ENCODE measurements around the gene C12orf60. TPM values are rescaled to one million over a fixed set of nuclear protein-coding genes. Genes with fewer than 3 reads are reported as not detected.

The C12orf60 gene
- total and polyA plus RNA-seq, 2 experiments from 2014 or later, result 1.2 TPM

- Histone ChIP-seq H3K79me2 (ENCODE audit: insufficient read depth) (peaks cover 20% of the 10 kb centered on the region), H3K4me2 (ENCODE audit: unreplicated experiment) (peak overlapping the region; percentile 93), H3K4me3 (peak overlapping the region; percentile 87), H3K9me2 (ENCODE audit: insufficient read depth) (no peaks in the 10 kb centered on the region), H3K9ac (peak overlapping the region; percentile 89), H3K4me1 (ENCODE audit: insufficient read depth) (peaks cover 25% of the 10 kb centered on the region), H3K9me3 (ENCODE audit: low read depth) (no peaks in the 10 kb centered on the region), H3F3A (ENCODE audit: insufficient read depth) (peaks cover 28% of the 10 kb centered on the region), H3K27me3 (replicated peaks; ENCODE audit: insufficient read depth) (no peaks in the 10 kb centered on the region), H3K36me3 (ENCODE audit: low read depth) (no peaks in the 10 kb centered on the region), H2AFZ (peak overlapping the region; percentile 85; the same call in 1 of the 2 replicates), H3K27ac (peak overlapping the region; percentile 87), H4K20me1 (ENCODE audit: insufficient read depth) (no peaks in the 10 kb centered on the region)
- 65 to 68% methylated on average over 5 of the region's 5 CpGs for WGBS, 2 experiments (ENCODE audit: low coverage in 1 of 2, low lambda C conversion rate in 2 of 2, missing lambda C conversion rate in 2 of 2)
- peak; percentile 51 for DNase-seq
- in situ Hi-C loops (cut with MboI), result no loop called here
- no peak for TF ChIP-seq EZH2 (IDR thresholded peaks at IDR 0.05; ENCODE audit: insufficient read depth, poor library complexity, severe bottlenecking)
- TF ChIP-seq EZH2phosphoT487 (IDR thresholded peaks at IDR 0.05; ENCODE audit: insufficient read depth, low read depth), result no peak
Measured at GRCh38 chr12:14776236-14776961, 27.1 kb upstream of the C12orf60 start.

GRCh38 chr12:14777271-14777670 is 26.2 kb upstream of the C12orf60 start:
- H3K79me2 ChIP-seq (ENCODE audit: insufficient read depth), result peaks cover 20% of the 10 kb centered on the region
- H4K20me1 ChIP-seq (ENCODE audit: insufficient read depth), result no peaks in the 10 kb centered on the region
- no peaks in the 10 kb centered on the region for H3K36me3 ChIP-seq (ENCODE audit: low read depth)
- H3K9ac ChIP-seq, result no peak overlapping the region
- H3K27ac ChIP-seq, result no peak overlapping the region
- H3K4me2 ChIP-seq (ENCODE audit: unreplicated experiment), result peak overlapping the region; percentile 39
- H2AFZ ChIP-seq, result no peak overlapping the region
- in situ Hi-C loops (cut with MboI), result no loop called here
- peaks cover 29% of the 10 kb centered on the region for H3F3A ChIP-seq (ENCODE audit: insufficient read depth)
- DNase-seq, result peak; percentile 44
- H3K27me3 ChIP-seq (replicated peaks; ENCODE audit: insufficient read depth), result no peaks in the 10 kb centered on the region
- WGBS, 2 experiments (ENCODE audit: low coverage in 1 of 2, low lambda C conversion rate in 2 of 2, missing lambda C conversion rate in 2 of 2), result 50 to 52% methylated on average over 3 of the region's 3 CpGs
- TF ChIP-seq EZH2 (IDR thresholded peaks at IDR 0.05; ENCODE audit: insufficient read depth, poor library complexity, severe bottlenecking) (no peak), EZH2phosphoT487 (IDR thresholded peaks at IDR 0.05; ENCODE audit: insufficient read depth, low read depth) (no peak)
- H3K9me3 ChIP-seq (ENCODE audit: low read depth), result no peaks in the 10 kb centered on the region
- peaks cover 22% of the 10 kb centered on the region for H3K4me1 ChIP-seq (ENCODE audit: insufficient read depth)
- no peaks in the 10 kb centered on the region for H3K9me2 ChIP-seq (ENCODE audit: insufficient read depth)
- H3K4me3 ChIP-seq, result no peak overlapping the region

GRCh38 chr12:14779834-14780233 is 23.6 kb upstream of the C12orf60 start:
- 97 to 99% methylated on average over 2 of the region's 2 CpGs for WGBS, 2 experiments (ENCODE audit: low coverage in 1 of 2, low lambda C conversion rate in 2 of 2, missing lambda C conversion rate in 2 of 2)
- in situ Hi-C loops (cut with MboI), result no loop called here
- no peak overlapping the region for H3K27ac ChIP-seq
- no peak for DNase-seq
- no peak overlapping the region for H3K4me2 ChIP-seq (ENCODE audit: unreplicated experiment)
- H4K20me1 ChIP-seq (ENCODE audit: insufficient read depth), result no peaks in the 10 kb centered on the region
- H3F3A ChIP-seq (ENCODE audit: insufficient read depth), result peaks cover 37% of the 10 kb centered on the region
- H3K36me3 ChIP-seq (ENCODE audit: low read depth), result peaks cover 8% of the 10 kb centered on the region; the same call in 1 of the 2 replicates
- no peaks in the 10 kb centered on the region for H3K27me3 ChIP-seq (replicated peaks; ENCODE audit: insufficient read depth)
- no peak overlapping the region for H3K9ac ChIP-seq
- 0 out of 2 replicates have a peak overlapping the region, but pooled peaks have one; percentile 52 for H2AFZ ChIP-seq
- no peaks in the 10 kb centered on the region for H3K9me3 ChIP-seq (ENCODE audit: low read depth)
- H3K79me2 ChIP-seq (ENCODE audit: insufficient read depth), result peaks cover 20% of the 10 kb centered on the region
- peaks cover 22% of the 10 kb centered on the region for H3K4me1 ChIP-seq (ENCODE audit: insufficient read depth)
- no peak overlapping the region for H3K4me3 ChIP-seq
- no peaks in the 10 kb centered on the region for H3K9me2 ChIP-seq (ENCODE audit: insufficient read depth)
- TF ChIP-seq EZH2 (IDR thresholded peaks at IDR 0.05; ENCODE audit: insufficient read depth, poor library complexity, severe bottlenecking), result no peak
- no peak for TF ChIP-seq EZH2phosphoT487 (IDR thresholded peaks at IDR 0.05; ENCODE audit: insufficient read depth, low read depth)

GRCh38 chr12:14780859-14781258 is 22.6 kb upstream of the C12orf60 start:
- H3K4me1 ChIP-seq (ENCODE audit: insufficient read depth), result peaks cover 18% of the 10 kb centered on the region
- peak overlapping the region; percentile 32 for H3K4me2 ChIP-seq (ENCODE audit: unreplicated experiment)
- no peak for DNase-seq
- no peak for TF ChIP-seq EZH2 (IDR thresholded peaks at IDR 0.05; ENCODE audit: insufficient read depth, poor library complexity, severe bottlenecking)
- no peak for TF ChIP-seq EZH2phosphoT487 (IDR thresholded peaks at IDR 0.05; ENCODE audit: insufficient read depth, low read depth)
- no peaks in the 10 kb centered on the region for H4K20me1 ChIP-seq (ENCODE audit: insufficient read depth)
- peaks cover 29% of the 10 kb centered on the region for H3F3A ChIP-seq (ENCODE audit: insufficient read depth)
- H3K27me3 ChIP-seq (replicated peaks; ENCODE audit: insufficient read depth), result no peaks in the 10 kb centered on the region
- H3K36me3 ChIP-seq (ENCODE audit: low read depth), result peaks cover 16% of the 10 kb centered on the region; the same call in 1 of the 2 replicates
- H3K27ac ChIP-seq, result no peak overlapping the region
- H2AFZ ChIP-seq, result peak overlapping the region; percentile 52
- H3K9ac ChIP-seq, result no peak overlapping the region
- peaks cover 18% of the 10 kb centered on the region for H3K79me2 ChIP-seq (ENCODE audit: insufficient read depth)
- H3K9me2 ChIP-seq (ENCODE audit: insufficient read depth), result no peaks in the 10 kb centered on the region
- WGBS, 2 experiments (ENCODE audit: low coverage in 1 of 2, low lambda C conversion rate in 2 of 2, missing lambda C conversion rate in 2 of 2), result 90 to 97% methylated on average over 3 of the region's 3 CpGs
- in situ Hi-C loops (cut with MboI), result no loop called here
- H3K9me3 ChIP-seq (ENCODE audit: low read depth), result no peaks in the 10 kb centered on the region
- no peak overlapping the region for H3K4me3 ChIP-seq

Measured in GM23248 (cell line).